SW480 (cell line): ENCODE results near the gene SPIN1.

Experiments used
- DNase-seq: peaks from one replicate; pipeline ENCODE4 v3.0.0-alpha.2; 2016; ENCODE audit warnings: low spot score

Gene SPIN1

DNA sequence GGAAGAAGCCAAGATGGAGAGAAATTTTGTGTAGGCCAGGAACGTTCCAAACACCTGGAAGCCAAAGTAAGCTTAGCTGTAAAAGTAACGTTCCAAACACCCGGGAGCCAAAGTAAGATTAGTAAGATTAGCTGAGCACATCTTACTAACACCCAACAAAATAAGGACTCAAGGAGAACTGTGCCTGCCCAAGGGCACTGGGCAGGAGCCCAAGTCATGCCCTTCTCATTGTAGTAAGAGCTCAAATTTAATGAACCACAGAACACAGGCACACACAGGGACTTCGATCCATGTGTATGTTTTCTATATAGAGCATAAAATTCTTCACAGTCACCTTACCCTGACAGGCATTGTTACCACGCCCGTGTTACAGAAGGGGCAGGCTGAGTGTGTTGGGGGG is 110.6 kb downstream of the SPIN1 start:
- no peak for DNase-seq

DNA sequence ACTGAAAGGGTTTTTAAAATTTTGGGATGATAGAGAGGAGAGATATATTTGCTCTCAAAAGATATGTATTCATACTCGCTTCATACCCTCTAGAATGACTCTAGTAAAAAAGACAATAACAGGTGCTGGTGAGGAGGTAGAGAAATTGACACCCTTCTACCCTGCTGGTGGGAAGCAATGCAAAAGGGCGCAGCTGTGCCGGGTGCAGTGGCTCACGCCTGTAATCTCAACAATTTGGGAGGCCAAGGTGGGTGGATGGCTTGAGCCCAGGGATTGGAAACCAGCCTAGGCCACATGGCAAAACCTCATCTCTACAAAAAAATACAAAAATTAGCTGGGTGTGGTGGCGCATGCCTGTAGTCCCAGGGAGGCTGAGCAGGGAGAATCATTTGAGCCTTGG is 112.8 kb downstream of the SPIN1 start:
- no peak for DNase-seq

DNA sequence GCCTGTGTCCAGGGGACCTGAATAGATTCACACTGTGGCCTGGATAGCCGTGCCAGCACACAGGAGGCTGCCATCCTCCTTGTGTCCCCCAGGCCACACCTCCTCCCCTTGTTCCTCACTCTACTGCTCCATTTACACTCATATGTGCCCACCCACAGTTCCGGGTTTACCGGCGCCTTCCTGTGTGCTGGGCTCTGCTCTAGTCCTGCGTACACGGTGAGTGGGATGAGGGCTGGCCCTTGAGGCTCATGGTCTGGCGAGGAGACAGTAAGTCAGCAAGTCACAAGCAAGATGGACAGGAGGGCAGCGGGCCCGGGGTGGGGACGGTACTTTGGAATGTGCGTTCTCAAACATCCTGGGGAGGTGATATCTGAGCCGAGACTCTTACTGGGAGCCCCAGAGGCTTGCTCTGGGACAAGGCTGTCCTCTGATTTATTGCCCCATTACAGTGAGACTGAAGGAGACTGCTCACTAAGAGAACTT is 114.3 kb downstream of the SPIN1 start:
- DNase-seq: no peak

DNA sequence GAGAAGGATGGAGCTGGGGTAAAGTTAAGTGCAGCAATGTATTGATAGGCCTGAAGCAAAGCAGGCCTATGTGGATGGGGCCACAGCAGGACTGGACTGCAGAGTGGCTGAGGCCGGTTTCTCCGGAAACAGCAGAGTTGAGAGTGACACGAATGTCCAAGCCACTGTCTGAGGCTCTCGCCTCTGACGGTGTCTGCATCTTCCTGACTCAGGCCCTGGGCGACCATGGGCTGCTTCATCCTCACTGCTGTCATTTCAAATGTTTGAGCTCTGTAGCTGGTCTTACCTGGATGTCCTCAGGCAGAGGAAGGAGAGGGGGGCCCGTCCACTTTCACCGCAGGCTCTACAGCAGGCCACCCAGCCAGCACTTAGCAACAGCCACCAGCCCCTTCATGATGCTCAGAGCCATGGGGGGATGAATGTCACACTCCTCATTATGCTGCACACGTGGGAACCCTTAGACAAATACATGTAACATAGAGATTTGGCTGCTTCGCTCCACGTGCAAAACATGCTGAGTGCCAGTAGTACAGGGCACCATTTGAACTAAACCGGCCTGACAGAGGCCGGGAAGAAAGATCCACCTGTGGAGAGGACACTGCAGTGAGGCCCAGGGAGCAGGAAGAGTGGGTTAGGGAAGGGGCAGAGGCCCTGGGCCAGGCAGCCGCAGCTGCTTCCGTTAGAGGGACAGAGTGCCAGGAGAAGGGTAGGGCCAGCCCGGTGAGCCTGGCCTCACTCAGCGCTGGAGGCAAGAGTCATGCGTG is 115.0 kb downstream of the SPIN1 start:
- no peak for DNase-seq

DNA sequence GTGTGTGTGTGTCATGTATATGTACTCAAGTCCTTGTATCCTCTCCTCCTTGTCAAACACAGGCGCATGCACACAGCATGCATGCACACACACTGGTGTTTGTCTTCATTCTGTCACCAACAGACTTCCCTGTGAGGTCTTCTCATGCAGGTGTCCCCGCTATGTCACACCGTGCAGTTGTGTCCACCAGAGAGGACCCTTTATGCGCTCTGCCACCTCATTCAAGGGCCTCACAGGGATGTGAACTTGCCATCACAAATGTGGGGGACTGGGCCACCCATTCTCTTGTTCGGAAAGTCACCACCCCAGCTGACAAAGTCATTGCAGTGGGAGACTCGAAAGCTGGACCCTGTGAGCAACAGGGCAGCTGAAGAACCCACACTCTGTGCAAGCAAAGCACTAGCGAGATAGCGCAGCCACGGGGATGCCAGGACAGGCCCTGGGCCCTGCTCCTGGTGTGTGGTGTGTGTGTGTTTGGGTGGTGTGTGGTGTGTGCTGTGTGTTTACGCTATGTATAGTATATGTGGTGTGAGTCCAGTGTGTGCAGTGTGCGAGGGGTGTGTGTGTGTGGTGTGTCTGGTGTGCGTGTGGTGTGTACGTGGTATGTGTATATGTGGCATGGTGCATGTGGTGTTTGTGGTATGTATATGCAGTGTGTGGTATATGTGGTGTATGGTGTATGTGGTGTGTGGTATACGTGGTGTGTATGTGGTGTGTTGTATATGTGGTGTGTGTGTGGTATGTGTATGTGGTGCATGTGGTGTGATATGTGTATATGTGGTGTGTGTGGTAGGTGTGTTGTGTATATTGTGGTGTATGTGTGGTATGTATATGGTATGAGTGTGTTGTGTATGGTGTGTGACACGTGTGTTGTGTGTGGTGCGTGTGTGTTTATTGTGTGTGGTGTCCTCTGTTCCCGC is 115.9 kb downstream of the SPIN1 start:
- DNase-seq: no peak

DNA sequence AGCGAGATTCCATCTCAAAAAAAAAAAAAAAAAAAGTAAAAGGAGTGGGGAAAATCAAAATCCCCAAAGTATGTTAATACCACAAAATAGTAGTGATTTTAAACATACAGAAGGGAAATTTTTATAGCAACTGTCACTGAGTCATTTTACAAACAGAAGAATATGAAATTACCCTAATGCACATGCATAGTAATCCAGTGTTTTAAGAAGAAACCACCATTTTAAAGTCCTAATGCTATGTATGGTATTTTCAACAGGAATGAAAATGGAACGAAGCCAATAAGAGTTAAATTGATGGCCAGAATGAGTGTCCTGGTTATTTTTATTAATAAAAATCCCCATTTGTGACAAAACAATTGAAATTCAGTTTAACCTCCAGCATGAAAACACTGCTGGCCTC is 120.1 kb downstream of the SPIN1 start:
- DNase-seq: no peak

DNA sequence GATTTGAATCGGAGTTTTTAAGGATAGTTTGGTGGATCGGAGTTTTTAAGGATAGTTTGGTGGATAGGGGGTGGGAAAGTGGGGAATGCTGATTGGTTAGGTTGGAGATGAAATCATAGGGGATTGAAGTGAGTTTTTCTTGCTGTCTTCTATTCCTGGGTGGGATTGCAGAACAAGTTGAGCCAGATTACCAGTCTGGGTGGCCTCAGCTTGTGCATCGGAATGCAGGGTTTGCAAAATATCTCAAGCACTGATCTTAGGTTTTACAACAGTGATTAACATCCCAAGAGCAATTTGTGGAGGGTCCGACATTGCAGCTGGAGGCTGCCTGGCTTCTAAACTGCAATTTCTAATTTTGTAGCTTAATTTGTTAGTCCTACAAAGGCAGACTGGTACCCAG is 123.7 kb downstream of the SPIN1 start:
- no peak for DNase-seq

DNA sequence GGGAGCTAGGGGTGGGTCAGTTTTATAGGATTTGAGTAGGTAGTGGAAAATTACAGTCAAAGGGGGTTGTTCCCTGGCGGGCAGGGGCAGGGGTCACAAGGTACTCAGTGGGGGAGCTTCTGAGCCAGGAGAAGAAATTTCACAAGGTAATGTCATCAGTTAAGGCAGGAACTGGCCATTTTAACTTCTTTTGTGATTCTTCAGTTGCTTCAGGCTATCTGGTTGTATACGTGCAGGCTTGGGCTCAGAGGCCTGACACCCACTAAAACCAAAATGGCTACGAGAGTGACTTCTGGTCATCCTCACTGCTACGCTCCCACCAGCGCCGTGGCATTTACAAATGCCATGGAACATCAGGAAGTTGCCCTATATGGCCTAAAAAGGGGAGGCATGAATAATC is 126.0 kb downstream of the SPIN1 start:
- DNase-seq: no peak

DNA sequence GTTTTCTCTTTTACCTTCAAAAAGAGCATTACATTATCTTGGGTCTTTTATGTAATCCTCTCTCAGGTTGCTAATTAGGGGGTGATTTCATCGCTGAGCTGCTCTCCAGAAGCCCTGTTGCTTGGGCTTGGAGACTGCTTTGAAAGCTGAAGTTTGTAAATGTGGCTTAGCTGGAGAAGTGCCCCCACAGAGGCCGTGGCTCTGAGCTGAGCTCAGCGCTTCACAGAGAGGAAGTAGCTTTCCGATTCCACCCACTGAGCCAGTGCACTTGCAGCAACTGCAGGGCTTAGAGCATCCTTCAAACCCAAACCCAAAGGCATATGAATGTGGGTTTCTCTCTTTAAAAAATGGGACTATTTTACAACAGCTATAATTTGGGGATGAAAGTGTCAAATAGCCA is 133.1 kb downstream of the SPIN1 start:
- DNase-seq: no peak

DNA sequence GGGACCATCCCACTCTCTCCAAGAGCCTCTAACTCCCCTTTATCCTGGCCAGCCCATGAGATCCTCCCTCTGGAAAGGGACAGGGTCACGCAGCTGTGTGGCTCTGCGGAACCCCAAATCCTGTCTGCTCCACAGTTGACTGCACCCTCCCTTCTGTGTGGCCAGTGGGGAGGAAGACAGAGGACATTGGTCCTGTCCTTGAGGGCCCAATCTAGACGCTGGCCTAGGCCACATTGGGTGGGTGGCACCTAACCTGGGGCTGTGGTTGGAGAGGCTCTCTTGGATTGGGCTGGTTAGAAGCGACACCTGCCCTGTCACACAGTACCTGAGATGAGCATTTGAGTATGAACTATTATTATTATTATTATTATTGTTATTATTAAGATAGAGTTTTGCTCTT is 134.1 kb downstream of the SPIN1 start:
- no peak for DNase-seq

DNA sequence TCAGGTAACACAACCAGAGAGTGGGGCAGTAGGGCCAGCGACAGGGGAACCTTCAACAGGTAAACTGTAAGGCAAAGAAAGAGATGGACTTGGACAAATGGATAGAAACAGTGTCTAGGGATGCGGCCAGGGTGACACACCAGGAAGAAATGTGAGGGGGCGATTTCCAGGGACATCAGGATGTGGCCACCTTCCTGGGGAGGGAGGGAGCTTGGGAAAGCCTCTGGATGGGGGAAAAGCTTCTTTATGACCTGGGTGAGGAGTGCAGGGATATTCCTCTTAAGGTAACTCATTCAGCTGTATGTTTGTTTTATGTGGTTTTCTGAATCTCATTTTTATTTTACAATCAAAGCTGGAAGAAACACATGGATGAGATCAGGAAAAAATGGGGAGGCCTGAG is 134.8 kb downstream of the SPIN1 start:
- peak; percentile 97 for DNase-seq

DNA sequence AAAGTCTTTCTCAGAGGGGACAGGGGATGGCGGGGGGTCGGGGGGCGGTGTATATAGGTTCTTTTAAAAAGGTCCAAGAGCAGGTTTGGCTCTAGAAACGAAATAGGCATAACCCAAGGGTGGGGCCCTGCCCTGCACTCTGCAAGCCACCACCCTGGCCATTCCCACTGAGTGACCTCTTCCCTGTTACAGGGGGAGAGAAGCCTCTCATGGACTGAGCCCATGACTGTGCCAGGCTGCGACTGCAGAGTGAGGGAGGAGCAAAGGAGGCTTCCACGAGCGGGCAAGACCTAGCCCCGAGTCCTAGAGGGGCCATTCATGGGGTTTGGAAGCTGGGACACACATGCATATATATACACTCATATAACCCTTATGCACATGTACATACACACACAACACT is 136.7 kb downstream of the SPIN1 start:
- DNase-seq: no peak

DNA sequence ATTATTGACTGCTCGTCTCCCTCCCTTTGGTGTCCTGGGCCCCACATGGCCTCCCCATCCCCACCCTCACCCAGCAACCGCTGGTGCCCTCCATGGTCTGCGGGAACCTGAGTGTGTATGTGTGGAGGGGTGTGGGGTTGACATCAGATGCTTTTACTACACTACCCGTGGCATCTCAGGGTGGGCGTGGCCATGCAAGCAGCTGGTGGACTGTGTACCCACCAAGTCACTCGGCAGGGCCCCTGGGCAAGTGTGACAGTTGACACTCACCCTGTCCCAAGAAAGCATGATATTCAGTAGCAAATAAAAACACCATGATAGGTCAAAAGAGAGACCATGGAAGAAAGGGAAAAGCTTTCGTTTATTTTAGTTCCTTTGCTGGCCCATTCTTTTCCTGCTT is 139.4 kb downstream of the SPIN1 start:
- peak; percentile 17 for DNase-seq
